ENCODE data around the gene TXNDC12.

Gene TXNDC12

GRCh38 chr1:52041551-52042185 is 13.3 kb downstream of the TXNDC12 start:
- TF ChIP-seq, protein P1, sequence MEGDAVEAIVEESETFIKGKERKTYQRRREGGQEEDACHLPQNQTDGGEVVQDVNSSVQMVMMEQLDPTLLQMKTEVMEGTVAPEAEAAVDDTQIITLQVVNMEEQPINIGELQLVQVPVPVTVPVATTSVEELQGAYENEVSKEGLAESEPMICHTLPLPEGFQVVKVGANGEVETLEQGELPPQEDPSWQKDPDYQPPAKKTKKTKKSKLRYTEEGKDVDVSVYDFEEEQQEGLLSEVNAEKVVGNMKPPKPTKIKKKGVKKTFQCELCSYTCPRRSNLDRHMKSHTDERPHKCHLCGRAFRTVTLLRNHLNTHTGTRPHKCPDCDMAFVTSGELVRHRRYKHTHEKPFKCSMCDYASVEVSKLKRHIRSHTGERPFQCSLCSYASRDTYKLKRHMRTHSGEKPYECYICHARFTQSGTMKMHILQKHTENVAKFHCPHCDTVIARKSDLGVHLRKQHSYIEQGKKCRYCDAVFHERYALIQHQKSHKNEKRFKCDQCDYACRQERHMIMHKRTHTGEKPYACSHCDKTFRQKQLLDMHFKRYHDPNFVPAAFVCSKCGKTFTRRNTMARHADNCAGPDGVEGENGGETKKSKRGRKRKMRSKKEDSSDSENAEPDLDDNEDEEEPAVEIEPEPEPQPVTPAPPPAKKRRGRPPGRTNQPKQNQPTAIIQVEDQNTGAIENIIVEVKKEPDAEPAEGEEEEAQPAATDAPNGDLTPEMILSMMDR (IDR thresholded peaks at IDR 0.05; ENCODE audit: low read length): no peak
- no peak for TF ChIP-seq EZH2 (IDR thresholded peaks at IDR 0.05; ENCODE audit: borderline replicate concordance, low read length)
- Histone ChIP-seq H3K79me2 (ENCODE audit: insufficient read depth, low read length) (peaks cover 13% of the 10 kb centered on the region; the same call in 1 of the 2 replicates), H3K27me3 (ENCODE audit: insufficient read depth, low read length) (no peaks in the 10 kb centered on the region), H3K27ac (ENCODE audit: low read depth, low read length, poor library complexity, severe bottlenecking) (no peak overlapping the region), H3K4me2 (ENCODE audit: low read length) (no peak overlapping the region), H2AFZ (ENCODE audit: low read length) (no peak overlapping the region), H3K4me3 (ENCODE audit: low read depth, low read length, poor library complexity, severe bottlenecking) (no peak overlapping the region), H3K9me2 (ENCODE audit: low read depth, low read length) (no peaks in the 10 kb centered on the region), H3K9ac (ENCODE audit: low read length) (no peak overlapping the region), H3K36me3 (ENCODE audit: insufficient read depth, low read length) (peaks cover 35% of the 10 kb centered on the region), H3K9me3 (ENCODE audit: low read length) (no peaks in the 10 kb centered on the region), H4K20me1 (ENCODE audit: insufficient read depth, low read length) (no peaks in the 10 kb centered on the region), H3F3A (ENCODE audit: insufficient read depth, low read length) (no peaks in the 10 kb centered on the region), H3K4me1 (ENCODE audit: insufficient read depth, low read length, severe bottlenecking) (no peaks in the 10 kb centered on the region)

GRCh38 chr1:52037909-52038308 is 17.1 kb downstream of the TXNDC12 start:
- H3K27me3 ChIP-seq (ENCODE audit: insufficient read depth, low read length): no peaks in the 10 kb centered on the region
- H3K4me2 ChIP-seq (ENCODE audit: low read length): no peak overlapping the region
- H4K20me1 ChIP-seq (ENCODE audit: insufficient read depth, low read length): no peaks in the 10 kb centered on the region
- H3K27ac ChIP-seq (ENCODE audit: low read depth, low read length, poor library complexity, severe bottlenecking): no peak overlapping the region
- peaks cover 6% of the 10 kb centered on the region for H3K4me1 ChIP-seq (ENCODE audit: insufficient read depth, low read length, severe bottlenecking)
- H3K9me2 ChIP-seq (ENCODE audit: low read depth, low read length): no peaks in the 10 kb centered on the region
- no peak overlapping the region for H3K9ac ChIP-seq (ENCODE audit: low read length)
- H3K4me3 ChIP-seq (ENCODE audit: low read depth, low read length, poor library complexity, severe bottlenecking): no peak overlapping the region
- peaks cover under 1% of the 10 kb centered on the region for H3K79me2 ChIP-seq (ENCODE audit: insufficient read depth, low read length)
- H3F3A ChIP-seq (ENCODE audit: insufficient read depth, low read length): no peaks in the 10 kb centered on the region
- peaks cover 37% of the 10 kb centered on the region for H3K36me3 ChIP-seq (ENCODE audit: insufficient read depth, low read length)
- TF ChIP-seq, protein P1 (IDR thresholded peaks at IDR 0.05; ENCODE audit: low read length): no peak
- TF ChIP-seq EZH2 (IDR thresholded peaks at IDR 0.05; ENCODE audit: borderline replicate concordance, low read length): no peak
- H2AFZ ChIP-seq (ENCODE audit: low read length): no peak overlapping the region
- H3K9me3 ChIP-seq (ENCODE audit: low read length): no peaks in the 10 kb centered on the region

DNA sequence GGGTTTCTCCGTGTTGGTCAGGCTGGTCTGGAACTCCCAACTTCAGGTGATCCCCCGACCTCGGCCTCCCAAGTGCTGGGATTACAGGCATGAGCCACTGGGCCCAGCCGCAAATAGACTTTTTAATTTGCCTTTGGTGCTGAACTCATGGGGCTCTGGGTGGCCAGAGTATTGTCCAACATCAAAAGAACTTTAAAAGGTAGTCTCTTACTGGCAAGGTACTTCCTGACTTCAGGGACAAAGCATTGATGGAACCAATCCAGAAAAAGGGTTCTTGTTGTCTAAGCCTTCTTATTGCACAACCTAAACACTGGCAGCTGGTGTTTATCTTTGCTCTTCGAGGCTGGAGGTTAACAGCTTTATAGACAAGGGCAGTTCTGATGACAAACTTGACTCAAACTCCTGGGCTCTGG is 17.6 kb downstream of the TXNDC12 start:
- Histone ChIP-seq H2AFZ (ENCODE audit: low read length) (no peak overlapping the region), H3K9me2 (ENCODE audit: low read depth, low read length) (no peaks in the 10 kb centered on the region), H4K20me1 (ENCODE audit: insufficient read depth, low read length) (no peaks in the 10 kb centered on the region), H3K4me1 (ENCODE audit: insufficient read depth, low read length, severe bottlenecking) (peaks cover 8% of the 10 kb centered on the region), H3K27me3 (ENCODE audit: insufficient read depth, low read length) (no peaks in the 10 kb centered on the region), H3K36me3 (ENCODE audit: insufficient read depth, low read length) (peaks cover 37% of the 10 kb centered on the region), H3K9ac (ENCODE audit: low read length) (no peak overlapping the region), H3K4me3 (ENCODE audit: low read depth, low read length, poor library complexity, severe bottlenecking) (no peak overlapping the region), H3K9me3 (ENCODE audit: low read length) (no peaks in the 10 kb centered on the region), H3K27ac (ENCODE audit: low read depth, low read length, poor library complexity, severe bottlenecking) (no peak overlapping the region), H3K4me2 (ENCODE audit: low read length) (no peak overlapping the region), H3K79me2 (ENCODE audit: insufficient read depth, low read length) (peaks cover 5% of the 10 kb centered on the region), H3F3A (ENCODE audit: insufficient read depth, low read length) (no peaks in the 10 kb centered on the region)
- no peak for TF ChIP-seq EZH2 (IDR thresholded peaks at IDR 0.05; ENCODE audit: borderline replicate concordance, low read length)
- TF ChIP-seq, protein P1 (IDR thresholded peaks at IDR 0.05; ENCODE audit: low read length): no peak

All from OCI-LY1 (cell line).